Endothelial cell of umbilical vein (primary cell): ENCODE data around the gene FAM120A. TPM values are rescaled to one million over a fixed set of nuclear protein-coding genes. Genes with fewer than 3 reads are reported as not detected.

Experiments
- BruUV-seq: library from RNA; stranded (reverse); fragments of 400-500 nt; replicated peaks from 2 replicates; lab custom pipeline; 2021; lab: Mats Ljungman, UMichigan
- CTCF ChIA-PET: fragments of 300-600, 350-600 bp; sonication (Branson Sonifier 250); formaldehyde crosslinking; loops from one replicate; lab custom pipeline; 2021; ENCODE audit warnings: antibody characterized with exemption, inconsistent platforms; lab: Charles Lee
- POLR2A ChIA-PET: fragments of 300-600, 350-600 bp; sonication (Branson Sonifier 250); formaldehyde crosslinking; loops from one replicate; lab custom pipeline; 2021; ENCODE audit warnings: antibody characterized with exemption, inconsistent platforms; lab: Charles Lee
- DNase-seq: peaks from one replicate; pipeline ENCODE4 v3.0.0-alpha.2; 2011; ENCODE audit warnings: low read depth, low spot score
- FAIRE-seq: peaks from 2 replicates; lab custom pipeline; 2011; peaks lifted over from hg19 to GRCh38; lab: Jason Lieb, UNC
- H2AFZ ChIP-seq: 2 replicates; pipeline ENCODE4 v1.6.0; 2012; ENCODE audit warnings: low read depth, low read length, control low read depth, inconsistent platforms
- H3K27ac ChIP-seq: 2 replicates; pipeline ENCODE4 v1.5.1; 2011; ENCODE audit warnings: low read depth, mild to moderate bottlenecking, control low read depth, low read length, moderate library complexity; ENCODE audit not compliant: insufficient read depth
- H3K27me3 ChIP-seq, 2 experiments: 2 replicates each; pipeline versions ENCODE4 v1.6.0 to v1.6.1; 2011; ENCODE audit warnings: low read length in 2 of 2, mixed read lengths in 1 of 2; ENCODE audit not compliant: control insufficient read depth in 2 of 2, insufficient read depth in 2 of 2
- H3K36me3 ChIP-seq, 2 experiments: 2 replicates in 1 of 2; 3 replicates in 1 of 2; pipeline ENCODE4 v1.5.1; 2011; ENCODE audit warnings: low read length in 2 of 2, mild to moderate bottlenecking in 1 of 2, moderate library complexity in 1 of 2; ENCODE audit not compliant: control insufficient read depth in 2 of 2, insufficient read depth in 2 of 2; ENCODE audit errors: extremely low read depth in 1 of 2
- H3K4me1 ChIP-seq: 3 replicates; pipeline ENCODE4 v1.5.1; 2011; ENCODE audit warnings: mild to moderate bottlenecking, low read length; ENCODE audit not compliant: control insufficient read depth, insufficient read depth; ENCODE audit errors: extremely low read depth
- H3K4me2 ChIP-seq: 2 replicates; pipeline ENCODE4 v1.6.1; 2011; ENCODE audit warnings: low read length, control low read depth, mixed read lengths; ENCODE audit not compliant: insufficient read depth
- H3K4me3 ChIP-seq, 3 experiments: fragments of 200-600 bp in 1 of 3; sonication (generic), shearing (Covaris generic) in 1 of 3; replicated peaks in 1 of 3; 2 replicates each; pipeline ENCODE4 v1.5.1; 2011 to 2016; ENCODE audit warnings: control low read depth in 3 of 3, low read length in 3 of 3, mild to moderate bottlenecking in 2 of 3, inconsistent platforms in 1 of 3, low read depth in 1 of 3, moderate library complexity in 1 of 3; ENCODE audit not compliant: insufficient read depth in 1 of 3
- H3K79me2 ChIP-seq: 2 replicates; pipeline ENCODE4 v1.6.0; 2012; ENCODE audit warnings: low read length, inconsistent platforms; ENCODE audit not compliant: control insufficient read depth, insufficient read depth
- H3K9ac ChIP-seq: replicated peaks from 2 replicates; pipeline ENCODE3; 2011; ENCODE audit warnings: low read length, control low read depth; ENCODE audit not compliant: insufficient read depth; ENCODE audit errors: extremely low read depth
- H3K9me1 ChIP-seq: replicated peaks from 3 replicates; pipeline ENCODE4 v1.6.0; 2011; ENCODE audit warnings: mild to moderate bottlenecking, low read length; ENCODE audit not compliant: control insufficient read depth, insufficient read depth; ENCODE audit errors: extremely low read depth
- H3K9me3 ChIP-seq: replicated peaks from 2 replicates; pipeline ENCODE4 v1.5.1; 2012; ENCODE audit warnings: low read length, inconsistent platforms; ENCODE audit not compliant: control insufficient read depth, insufficient read depth
- H4K20me1 ChIP-seq: replicated peaks from 2 replicates; pipeline ENCODE3; 2011; ENCODE audit warnings: mild to moderate bottlenecking, low read length; ENCODE audit not compliant: control insufficient read depth, insufficient read depth; ENCODE audit errors: extremely low read depth
- EZH2 ChIP-seq: IDR thresholded peaks from 2 replicates; pipeline ENCODE4 v1.6.1; 2012; ENCODE audit warnings: borderline replicate concordance, low read depth, mild to moderate bottlenecking, moderate library complexity, low read length, inconsistent platforms; ENCODE audit not compliant: severe bottlenecking
- FOS ChIP-seq: IDR thresholded peaks from 2 replicates; pipeline ENCODE4 v1.6.1; 2011; ENCODE audit warnings: mild to moderate bottlenecking, low read length, moderate library complexity, borderline replicate concordance; ENCODE audit not compliant: insufficient read depth
- GATA2 ChIP-seq: IDR thresholded peaks from 2 replicates; pipeline ENCODE4 v1.7.0; 2011; ENCODE audit warnings: low read depth, mild to moderate bottlenecking, moderate library complexity, mixed read lengths, low read length; ENCODE audit not compliant: insufficient read length, insufficient read depth
- JUN ChIP-seq: IDR thresholded peaks from 2 replicates; pipeline ENCODE4 v1.6.1; 2011; ENCODE audit warnings: borderline replicate concordance, low read depth; ENCODE audit not compliant: insufficient read length, insufficient read depth
- MYC ChIP-seq: IDR thresholded peaks from one replicate; pipeline ENCODE4 v1.6.1; 2011; ENCODE audit warnings: mild to moderate bottlenecking, low read depth, low read length
- POLR2A ChIP-seq: IDR thresholded peaks from 2 replicates; pipeline ENCODE4 v1.6.1; 2012; ENCODE audit warnings: low read depth, mild to moderate bottlenecking, control low read depth, low read length
- POLR2AphosphoS5 ChIP-seq: IDR thresholded peaks from 2 replicates; pipeline ENCODE4 v1.6.1; 2012; ENCODE audit warnings: low read depth, mild to moderate bottlenecking, control low read depth, low read length, moderate library complexity; ENCODE audit not compliant: insufficient read depth
- dilution Hi-C: fragments of 300-500 bp; cut with MboI; formaldehyde crosslinking; loops from one replicate; pipeline ENCODE4 v1.15.0; 2019; ENCODE audit warnings: low sequenced_read_pairs; ENCODE audit not compliant: extremely low pct_ligation_motif_present
- intact Hi-C: fragments of 100-400 bp; cut with micrococcal nuclease; formaldehyde crosslinking; loops from one replicate; pipeline ENCODE4 v1.10.0; 2022
- polyA plus RNA-seq, 4 experiments: library from polyadenylated mRNA; depleted of rRNA in 3 of 4; stranded (reverse) in 3 of 4; unstranded in 1 of 4; fragments of >200 nt; gene quantifications; 2 replicates each; pipeline versions ENCODE4 v1.2.1 to v1.2.3, GENCODE V29; 2011 to 2012; ENCODE audit warnings: missing spikeins in 1 of 4
- total RNA-seq: library from RNA; stranded (reverse); gene quantifications from 2 replicates; pipeline ENCODE4 v1.2.3, GENCODE V29; 2021
- TF ChIP-seq, protein P1 (sequence below): IDR thresholded peaks from 2 replicates; pipeline ENCODE4 v1.6.1; 2011; ENCODE audit not compliant: insufficient read depth, insufficient read length
- TF ChIP-seq, protein P2 (sequence below), 2 donors: IDR thresholded peaks; 1 replicate in 1 of 2; 2 replicates in 1 of 2; pipeline ENCODE4 v1.5.1; 2011; ENCODE audit warnings: low read length in 2 of 2, mild to moderate bottlenecking in 2 of 2, moderate library complexity in 2 of 2, control low read depth in 1 of 2, inconsistent platforms in 1 of 2, low read depth in 1 of 2; ENCODE audit not compliant: insufficient read depth in 1 of 2; ENCODE audit errors: extremely low read depth in 1 of 2

FAM120A gene
- total and polyA plus RNA-seq, 2 donors (not counting 3 experiments of a cell fraction or from before 2014, with no cell fraction given): 66.8 to 126 TPM

DNA sequence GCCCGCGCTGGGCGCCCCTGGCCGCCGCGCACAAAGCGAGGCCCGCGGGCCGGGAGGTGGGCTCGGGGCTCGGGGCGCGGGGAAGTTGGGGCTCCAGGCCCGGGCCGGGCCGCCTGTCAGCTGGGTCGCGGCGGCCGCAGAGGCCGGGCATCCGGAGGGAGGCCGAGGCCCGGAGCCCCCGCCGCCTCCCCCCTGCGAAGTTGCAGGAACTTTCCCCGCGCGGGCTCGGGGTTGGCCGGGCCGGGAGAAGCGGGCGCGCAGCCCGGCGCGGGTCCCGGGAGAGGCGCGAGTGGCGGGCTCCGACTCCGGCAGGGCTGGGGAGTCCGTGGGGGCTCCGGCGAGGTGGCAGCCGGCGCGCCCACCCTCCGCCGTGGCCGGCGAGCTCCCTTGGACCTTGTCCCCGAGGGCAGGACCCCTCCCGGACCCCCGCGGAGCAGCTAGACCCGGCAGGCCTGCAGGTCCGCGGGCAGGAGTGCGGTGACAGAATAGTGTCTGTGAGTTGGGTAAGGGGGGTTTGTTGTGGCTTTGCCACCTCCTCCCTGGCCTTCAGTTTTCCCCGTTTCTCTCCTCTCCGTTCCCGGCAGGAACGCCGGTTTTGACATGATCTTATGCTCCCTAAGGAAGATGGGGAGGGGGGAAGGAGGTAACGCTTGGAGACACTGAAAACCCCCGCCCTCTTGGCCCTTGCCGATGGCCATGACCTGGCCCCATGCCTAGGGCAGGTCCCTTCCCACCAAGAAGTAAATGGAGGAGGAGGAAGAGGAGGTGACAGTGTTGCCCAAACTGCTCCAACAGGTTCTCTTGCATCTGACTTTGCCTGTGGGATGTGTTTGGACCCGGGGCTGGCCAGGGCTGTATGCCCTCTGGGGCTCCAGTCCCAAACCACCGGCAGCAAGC lies 125.8 kb downstream of the FAM120A start:
- H3K27me3 ChIP-seq: no peaks in the 10 kb centered on the region
- no TSS peak for BruUV-seq
- DNase-seq (peak; percentile 24), FAIRE-seq (no peak)
- no peaks in the 10 kb centered on the region for H3K9me3 ChIP-seq
- H3K9ac ChIP-seq: peak overlapping the region; percentile 41
- no peaks in the 10 kb centered on the region for H4K20me1 ChIP-seq
- POLR2A ChIA-PET: no interaction called here
- CTCF ChIA-PET: interaction anchor here (3.2 kb wide), 1 partner anchor 11 kb away, joined by 22 read pairs; no protein-coding TSS in a partner anchor
- H2AFZ ChIP-seq: peak overlapping the region; percentile 28
- dilution Hi-C loops: no loop called here
- H3K9me1 ChIP-seq: no peaks in the 10 kb centered on the region
- H3K36me3 ChIP-seq: no peaks in the 10 kb centered on the region
- peaks cover 32% of the 10 kb centered on the region for H3K79me2 ChIP-seq
- no peak overlapping the region for H3K27ac ChIP-seq
- intact Hi-C loops: no loop called here
- peak overlapping the region; percentile 55 to 70 (median 67) for H3K4me3 ChIP-seq
- H3K4me2 ChIP-seq: peak overlapping the region; percentile 88
- H3K4me1 ChIP-seq: peaks cover 11% of the 10 kb centered on the region
- TF ChIP-seq EZH2: no peak
- no peak for TF ChIP-seq POLR2AphosphoS5
- TF ChIP-seq MYC: no peak
- no peak for TF ChIP-seq POLR2A
- TF ChIP-seq GATA2: no peak
- TF ChIP-seq, protein P1, sequence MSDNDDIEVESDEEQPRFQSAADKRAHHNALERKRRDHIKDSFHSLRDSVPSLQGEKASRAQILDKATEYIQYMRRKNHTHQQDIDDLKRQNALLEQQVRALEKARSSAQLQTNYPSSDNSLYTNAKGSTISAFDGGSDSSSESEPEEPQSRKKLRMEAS: no peak
- no peak for TF ChIP-seq JUN
- no peak for TF ChIP-seq FOS
- TF ChIP-seq, protein P2, sequence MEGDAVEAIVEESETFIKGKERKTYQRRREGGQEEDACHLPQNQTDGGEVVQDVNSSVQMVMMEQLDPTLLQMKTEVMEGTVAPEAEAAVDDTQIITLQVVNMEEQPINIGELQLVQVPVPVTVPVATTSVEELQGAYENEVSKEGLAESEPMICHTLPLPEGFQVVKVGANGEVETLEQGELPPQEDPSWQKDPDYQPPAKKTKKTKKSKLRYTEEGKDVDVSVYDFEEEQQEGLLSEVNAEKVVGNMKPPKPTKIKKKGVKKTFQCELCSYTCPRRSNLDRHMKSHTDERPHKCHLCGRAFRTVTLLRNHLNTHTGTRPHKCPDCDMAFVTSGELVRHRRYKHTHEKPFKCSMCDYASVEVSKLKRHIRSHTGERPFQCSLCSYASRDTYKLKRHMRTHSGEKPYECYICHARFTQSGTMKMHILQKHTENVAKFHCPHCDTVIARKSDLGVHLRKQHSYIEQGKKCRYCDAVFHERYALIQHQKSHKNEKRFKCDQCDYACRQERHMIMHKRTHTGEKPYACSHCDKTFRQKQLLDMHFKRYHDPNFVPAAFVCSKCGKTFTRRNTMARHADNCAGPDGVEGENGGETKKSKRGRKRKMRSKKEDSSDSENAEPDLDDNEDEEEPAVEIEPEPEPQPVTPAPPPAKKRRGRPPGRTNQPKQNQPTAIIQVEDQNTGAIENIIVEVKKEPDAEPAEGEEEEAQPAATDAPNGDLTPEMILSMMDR (IDR thresholded peaks at IDR 0.05; ENCODE audit: extremely low read depth in 1 of 2, insufficient read depth in 1 of 2, low read depth in 1 of 2, low read length in 2 of 2): no peak
